Renal pelvis (tissue), 4 donors: ENCODE results near the gene NPEPPS. TPM values are rescaled to one million over a fixed set of nuclear protein-coding genes. Genes with fewer than 3 reads are reported as not detected.
"Not testable (repeated sequence)": the region's sequence is repeated elsewhere in the genome, so short reads cannot be mapped to it uniquely, and the experiment has no call there.

Experiments used
- DNase-seq: peaks from one replicate; pipeline ENCODE4 v3.0.0-alpha.2; 2013
- polyA plus RNA-seq, 3 donors: library from polyadenylated mRNA; unstranded; fragments of 120-200 nt; gene quantifications; one replicate each; pipeline ENCODE4 v1.2.1, GENCODE V29; 2013; ENCODE audit not compliant: insufficient read length in 3 of 3

NPEPPS gene
- polyA plus RNA-seq, 3 donors: 134 to 218 (median 168) TPM

- DNase-seq: not testable (repeated sequence)
Measured at GRCh38 chr17:47541676-47542075, 10.8 kb downstream of the NPEPPS start.

GRCh38 chr17:47544327-47544726 lies 13.4 kb downstream of the NPEPPS start:
- DNase-seq: not testable (repeated sequence)

GRCh38 chr17:47554733-47555132 lies 23.8 kb downstream of the NPEPPS start:
- DNase-seq: not testable (repeated sequence)

GRCh38 chr17:47556108-47556507 lies 25.2 kb downstream of the NPEPPS start:
- DNase-seq: not testable (repeated sequence)

- DNase-seq: not testable (repeated sequence)
Measured at GRCh38 chr17:47560517-47561043, 29.7 kb downstream of the NPEPPS start.

- not testable (repeated sequence) for DNase-seq
Measured at GRCh38 chr17:47561698-47562405, 30.9 kb downstream of the NPEPPS start.

- not testable (repeated sequence) for DNase-seq
Measured at GRCh38 chr17:47562406-47562705, 31.4 kb downstream of the NPEPPS start.

GRCh38 chr17:47567261-47567660 lies 36.4 kb downstream of the NPEPPS start:
- not testable (repeated sequence) for DNase-seq

GRCh38 chr17:47572561-47572960 lies 41.7 kb downstream of the NPEPPS start:
- DNase-seq: not testable (repeated sequence)

GRCh38 chr17:47582416-47582815 lies 51.5 kb downstream of the NPEPPS start:
- DNase-seq: not testable (repeated sequence)

GRCh38 chr17:47586378-47587055 lies 55.6 kb downstream of the NPEPPS start:
- not testable (repeated sequence) for DNase-seq

GRCh38 chr17:47593522-47593921 lies 62.6 kb downstream of the NPEPPS start:
- not testable (repeated sequence) for DNase-seq

- DNase-seq: no peak
Measured at GRCh38 chr17:47603830-47604597, 73.1 kb downstream of the NPEPPS start.

GRCh38 chr17:47604598-47604927 lies 73.7 kb downstream of the NPEPPS start:
- DNase-seq: peak; percentile 10

- no peak for DNase-seq
Measured at GRCh38 chr17:47605011-47605410, 74.1 kb downstream of the NPEPPS start.

GRCh38 chr17:47607481-47607880 lies 76.6 kb downstream of the NPEPPS start:
- no peak for DNase-seq

GRCh38 chr17:47611372-47612350 lies 80.8 kb downstream of the NPEPPS start:
- no peak for DNase-seq

GRCh38 chr17:47615766-47616424 lies 85.0 kb downstream of the NPEPPS start:
- DNase-seq: peak; percentile 43

GRCh38 chr17:47618410-47618809 lies 87.5 kb downstream of the NPEPPS start:
- no peak for DNase-seq

GRCh38 chr17:47620503-47621245 lies 89.8 kb downstream of the NPEPPS start:
- no peak for DNase-seq
